PC-3 (cell line): Measurements from ENCODE around the gene TICRR. TPM values are rescaled to one million over a fixed set of nuclear protein-coding genes. Genes with fewer than 3 reads are reported as not detected.

ENCODE experiments used
- ATAC-seq: fragments of 200-7000 bp; cut with Tn5 transposase; 2 replicates; pipeline ENCODE4 v1.9.1; 2020; ENCODE audit warnings: mild to moderate bottlenecking, moderate library complexity
- BruUV-seq: library from RNA; stranded (reverse); fragments of 400-500 nt; replicated peaks from 2 replicates; lab custom pipeline; 2021; lab: Mats Ljungman, UMichigan
- CTCF ChIA-PET: fragments of 300-600 bp; sonication (Branson Sonifier 250); formaldehyde crosslinking; loops from one replicate; lab custom pipeline; 2022; ENCODE audit warnings: antibody characterized with exemption; lab: Charles Lee
- POLR2A ChIA-PET: fragments of 300-600 bp; sonication (Branson Sonifier 250); formaldehyde crosslinking; loops from one replicate; lab custom pipeline; 2022; ENCODE audit warnings: antibody characterized with exemption; ENCODE audit not compliant: unreplicated experiment; lab: Charles Lee
- DNase-seq: peaks from one replicate; pipeline ENCODE4 v3.0.0-alpha.2; 2015
- H2AFZ ChIP-seq: fragments of 300-600 bp; sonication (generic); 2 replicates; pipeline ENCODE4 v1.6.0; 2016; ENCODE audit warnings: antibody characterized with exemption, low read length
- H3F3A ChIP-seq: fragments of 300-600 bp; sonication (generic); one replicate; pipeline ENCODE4 v1.6.0; 2017; ENCODE audit warnings: antibody characterized with exemption, low read length, control low read depth, mild to moderate bottlenecking; ENCODE audit not compliant: unreplicated experiment
- H3K27ac ChIP-seq: fragments of 300-600 bp; sonication (generic); 2 replicates; pipeline ENCODE4 v1.5.1; 2016; ENCODE audit warnings: mild to moderate bottlenecking, low read length
- H3K27me3 ChIP-seq: fragments of 300-600 bp; sonication (generic); 2 replicates; pipeline ENCODE4 v1.6.1; 2016; ENCODE audit warnings: low read length, mixed read lengths
- H3K36me3 ChIP-seq: fragments of 300-600 bp; sonication (generic); 2 replicates; pipeline ENCODE4 v1.6.1; 2016; ENCODE audit warnings: low read depth, mixed run types, low read length, mixed read lengths
- H3K4me1 ChIP-seq: fragments of 300-600 bp; sonication (generic); 2 replicates; pipeline ENCODE4 v1.5.1; 2016; ENCODE audit warnings: low read length; ENCODE audit not compliant: insufficient read depth
- H3K4me2 ChIP-seq: fragments of 300-600 bp; sonication (generic); 2 replicates; pipeline ENCODE4 v1.6.0; 2016; ENCODE audit warnings: low read length
- H3K4me3 ChIP-seq: fragments of 300-600 bp; sonication (generic); 2 replicates; pipeline ENCODE4 v1.5.1; 2016; ENCODE audit warnings: mild to moderate bottlenecking, low read length, mixed read lengths
- H3K79me2 ChIP-seq: fragments of 300-600 bp; sonication (generic); 2 replicates; pipeline ENCODE4 v1.6.1; 2017; ENCODE audit warnings: low read length, mixed read lengths
- H3K9ac ChIP-seq: fragments of 300-600 bp; sonication (generic); 2 replicates; pipeline ENCODE4 v1.6.0; 2016; ENCODE audit warnings: mild to moderate bottlenecking, low read length
- H3K9me2 ChIP-seq: fragments of 300-600 bp; sonication (generic); replicated peaks from 2 replicates; pipeline ENCODE4 v1.6.1; 2016; ENCODE audit warnings: mixed run types, low read length, mixed read lengths
- H3K9me3 ChIP-seq: fragments of 300-600 bp; sonication (generic); 2 replicates; pipeline ENCODE4 v1.6.1; 2016; ENCODE audit warnings: low read length, mixed read lengths
- H4K20me1 ChIP-seq: fragments of 300-600 bp; sonication (generic); 2 replicates; pipeline ENCODE4 v1.6.1; 2016; ENCODE audit warnings: low read length, mixed read lengths
- EZH2 ChIP-seq: fragments of 300-600 bp; sonication (generic); IDR thresholded peaks from one replicate; pipeline ENCODE4 v1.6.1; 2017; ENCODE audit warnings: antibody characterized with exemption, mild to moderate bottlenecking, low read length; ENCODE audit not compliant: unreplicated experiment
- EZH2phosphoT487 ChIP-seq: fragments of 300-600 bp; sonication (generic); IDR thresholded peaks from 2 replicates; pipeline ENCODE4 v1.6.1; 2018; ENCODE audit warnings: mild to moderate bottlenecking, antibody characterized with exemption, low read length, borderline replicate concordance
- intact Hi-C: fragments of 100-400 bp; cut with micrococcal nuclease; formaldehyde crosslinking; loops from 2 replicates; pipeline ENCODE4 v1.9.0; 2023
- total RNA-seq: library from RNA; depleted of rRNA; stranded (reverse); fragments of >200 nt; gene quantifications from 2 replicates; pipeline ENCODE4 v1.2.3, GENCODE V29; 2014
- TF ChIP-seq, protein P1 (sequence below): fragments of 300-600 bp; sonication (generic); conservative IDR thresholded peaks from 2 replicates; pipeline ENCODE4 v1.5.1; 2017; ENCODE audit warnings: antibody characterized with exemption, low read depth, mild to moderate bottlenecking, low read length

The TICRR gene
- total RNA-seq, 1 experiment from 2014 or later: 14.3 TPM

DNA sequence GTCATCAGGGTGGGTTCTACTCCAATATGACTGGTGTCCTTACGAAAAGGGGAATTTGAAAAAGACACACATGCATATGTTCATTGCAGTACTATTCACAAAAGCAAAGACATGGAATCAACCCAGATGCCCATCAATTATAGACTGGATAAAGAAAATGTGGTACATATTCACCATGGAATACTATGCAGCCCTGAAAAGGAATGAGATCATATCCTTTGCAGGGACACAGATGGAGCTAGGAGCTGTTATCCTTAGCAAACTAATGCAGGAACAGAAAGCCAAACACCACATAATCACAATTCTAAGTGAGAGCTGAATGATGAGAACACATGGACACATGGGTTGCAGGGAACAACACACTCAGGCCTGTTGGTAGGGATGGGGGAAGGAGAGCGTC, 24.8 kb upstream of the TICRR start:
- H3K9ac ChIP-seq: no peak overlapping the region
- no peak overlapping the region for H3K4me3 ChIP-seq
- intact Hi-C loops: loop anchor here (10.0 kb wide), 1 partner anchor 196 kb away; no protein-coding TSS in a partner anchor
- H3K27ac ChIP-seq: no peak overlapping the region
- no peaks in the 10 kb centered on the region for H3F3A ChIP-seq
- H3K79me2 ChIP-seq: no peaks in the 10 kb centered on the region
- TF ChIP-seq EZH2: no peak
- TF ChIP-seq EZH2phosphoT487: no peak
- TF ChIP-seq, protein P1, sequence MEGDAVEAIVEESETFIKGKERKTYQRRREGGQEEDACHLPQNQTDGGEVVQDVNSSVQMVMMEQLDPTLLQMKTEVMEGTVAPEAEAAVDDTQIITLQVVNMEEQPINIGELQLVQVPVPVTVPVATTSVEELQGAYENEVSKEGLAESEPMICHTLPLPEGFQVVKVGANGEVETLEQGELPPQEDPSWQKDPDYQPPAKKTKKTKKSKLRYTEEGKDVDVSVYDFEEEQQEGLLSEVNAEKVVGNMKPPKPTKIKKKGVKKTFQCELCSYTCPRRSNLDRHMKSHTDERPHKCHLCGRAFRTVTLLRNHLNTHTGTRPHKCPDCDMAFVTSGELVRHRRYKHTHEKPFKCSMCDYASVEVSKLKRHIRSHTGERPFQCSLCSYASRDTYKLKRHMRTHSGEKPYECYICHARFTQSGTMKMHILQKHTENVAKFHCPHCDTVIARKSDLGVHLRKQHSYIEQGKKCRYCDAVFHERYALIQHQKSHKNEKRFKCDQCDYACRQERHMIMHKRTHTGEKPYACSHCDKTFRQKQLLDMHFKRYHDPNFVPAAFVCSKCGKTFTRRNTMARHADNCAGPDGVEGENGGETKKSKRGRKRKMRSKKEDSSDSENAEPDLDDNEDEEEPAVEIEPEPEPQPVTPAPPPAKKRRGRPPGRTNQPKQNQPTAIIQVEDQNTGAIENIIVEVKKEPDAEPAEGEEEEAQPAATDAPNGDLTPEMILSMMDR: no peak
- ChIA-PET POLR2A (no interaction called here), CTCF (no interaction called here)
- no peak overlapping the region for H3K4me2 ChIP-seq
- no peaks in the 10 kb centered on the region for H3K9me2 ChIP-seq
- no peaks in the 10 kb centered on the region for H3K36me3 ChIP-seq
- no TSS peak for BruUV-seq
- no peaks in the 10 kb centered on the region for H4K20me1 ChIP-seq
- DNase-seq: no peak
- no peak overlapping the region for H2AFZ ChIP-seq
- no peaks in the 10 kb centered on the region for H3K27me3 ChIP-seq
- no peak for ATAC-seq
- H3K9me3 ChIP-seq: no peaks in the 10 kb centered on the region
- peaks cover 5% of the 10 kb centered on the region; the same call in 1 of the 2 replicates for H3K4me1 ChIP-seq

DNA sequence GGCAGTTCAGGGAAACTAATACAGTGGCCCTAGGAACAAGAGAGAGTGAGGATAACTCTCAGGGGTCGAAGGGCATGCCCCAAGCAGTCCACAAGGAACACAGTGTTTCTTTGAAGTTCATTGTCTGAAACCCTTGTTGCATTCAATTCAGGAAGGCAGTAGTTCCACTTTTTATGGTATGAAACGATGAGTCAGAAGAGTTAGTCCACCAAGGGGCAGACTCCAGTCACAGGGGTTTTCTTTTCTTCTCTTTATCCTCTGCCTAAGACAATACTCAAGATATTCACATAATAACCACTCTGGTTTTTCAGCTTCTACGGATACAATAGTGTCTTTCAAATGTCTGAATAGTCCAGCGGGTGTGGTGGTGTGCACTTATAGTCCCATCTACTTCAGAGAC, 23.7 kb upstream of the TICRR start:
- no peaks in the 10 kb centered on the region for H3K27me3 ChIP-seq
- no peaks in the 10 kb centered on the region for H3K9me3 ChIP-seq
- no peaks in the 10 kb centered on the region for H3K36me3 ChIP-seq
- no peak overlapping the region for H3K4me3 ChIP-seq
- no TSS peak for BruUV-seq
- POLR2A ChIA-PET: no interaction called here
- no peaks in the 10 kb centered on the region for H3K9me2 ChIP-seq
- no peak overlapping the region for H3K4me2 ChIP-seq
- no peaks in the 10 kb centered on the region for H3F3A ChIP-seq
- TF ChIP-seq EZH2 (no peak), EZH2phosphoT487 (no peak)
- TF ChIP-seq, protein P1: no peak
- DNase-seq: peak; percentile 45
- CTCF ChIA-PET: no interaction called here
- no peaks in the 10 kb centered on the region for H4K20me1 ChIP-seq
- intact Hi-C loops: loop anchor here (10.0 kb wide), 1 partner anchor 197 kb away; no protein-coding TSS in a partner anchor
- H3K9ac ChIP-seq: no peak overlapping the region
- no peak overlapping the region; the same call in 1 of the 2 replicates for H3K27ac ChIP-seq
- H3K4me1 ChIP-seq: peaks cover 5% of the 10 kb centered on the region; the same call in 1 of the 2 replicates
- no peaks in the 10 kb centered on the region for H3K79me2 ChIP-seq
- peak; percentile 37; the same call in 1 of the 2 replicates for ATAC-seq
- no peak overlapping the region for H2AFZ ChIP-seq

DNA sequence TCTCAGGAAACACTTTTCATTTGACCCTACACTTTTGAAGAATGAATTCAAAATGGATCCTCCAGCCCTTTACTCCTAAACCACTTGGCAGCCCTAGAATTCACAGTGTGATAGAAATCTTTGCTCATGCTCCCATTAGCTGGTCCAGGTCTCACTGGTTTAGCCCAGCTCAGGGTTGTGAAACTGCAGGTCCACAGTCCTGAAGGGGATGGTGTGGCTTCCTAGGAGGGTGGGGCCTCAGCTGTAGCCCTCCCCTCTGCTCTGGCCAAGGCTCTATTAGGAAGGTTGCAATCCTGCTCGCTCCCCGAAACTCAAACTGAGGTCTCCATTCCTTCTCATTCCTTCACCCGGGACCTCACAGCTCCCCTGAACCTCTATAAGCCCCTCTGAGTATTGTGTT, 21.6 kb upstream of the TICRR start:
- CTCF ChIA-PET: no interaction called here
- no peak for TF ChIP-seq EZH2phosphoT487
- TF ChIP-seq EZH2: no peak
- TF ChIP-seq, protein P1: no peak

More for the DNA sequence above, 21.6 kb upstream of the TICRR start:
- POLR2A ChIA-PET: no interaction called here
- no peaks in the 10 kb centered on the region for H3K9me3 ChIP-seq
- H3F3A ChIP-seq: no peaks in the 10 kb centered on the region
- H3K9ac ChIP-seq: no peak overlapping the region
- H3K4me2 ChIP-seq: no peak overlapping the region
- BruUV-seq: no TSS peak
- DNase-seq (no peak), ATAC-seq (no peak)
- no peaks in the 10 kb centered on the region for H3K36me3 ChIP-seq
- H3K4me3 ChIP-seq: no peak overlapping the region
- H3K4me1 ChIP-seq: peaks cover 5% of the 10 kb centered on the region; the same call in 1 of the 2 replicates
- H4K20me1 ChIP-seq: no peaks in the 10 kb centered on the region
- H3K79me2 ChIP-seq: no peaks in the 10 kb centered on the region
- no peaks in the 10 kb centered on the region for H3K9me2 ChIP-seq
- H2AFZ ChIP-seq: no peak overlapping the region
- H3K27me3 ChIP-seq: no peaks in the 10 kb centered on the region
- no peak overlapping the region for H3K27ac ChIP-seq
- intact Hi-C loops: loop anchor here (10.0 kb wide), 1 partner anchor 199 kb away; no protein-coding TSS in a partner anchor
